Progenitor cell of endocrine pancreas (in vitro differentiated cells): ENCODE measurements around the gene EPB41L4B. TPM values are rescaled to one million over a fixed set of nuclear protein-coding genes. Genes with fewer than 3 reads are reported as not detected.

ENCODE experiments used
- DNase-seq: peaks from one replicate; pipeline ENCODE4 v3.0.0; 2021; ENCODE audit warnings: low spot score; ENCODE audit not compliant: unreplicated experiment
- H3K27ac Mint-ChIP-seq: 2 replicates; pipeline ENCODE4 v1.8.0; 2021; ENCODE audit warnings: mild to moderate bottlenecking, moderate library complexity, mixed read lengths
- H3K27me3 Mint-ChIP-seq: 2 replicates; pipeline ENCODE4 v1.8.0; 2021; ENCODE audit warnings: mixed read lengths
- H3K36me3 Mint-ChIP-seq: 2 replicates; pipeline ENCODE4 v1.8.0; 2022; ENCODE audit warnings: mixed read lengths; ENCODE audit not compliant: insufficient read depth
- H3K4me1 Mint-ChIP-seq: 2 replicates; pipeline ENCODE4 v1.8.0; 2021; ENCODE audit warnings: low read depth, mixed read lengths
- H3K4me3 Mint-ChIP-seq: 2 replicates; pipeline ENCODE4 v1.8.0; 2021; ENCODE audit warnings: low read depth, mild to moderate bottlenecking, moderate library complexity, mixed read lengths
- H3K9me3 Mint-ChIP-seq: 2 replicates; pipeline ENCODE4 v1.8.0; 2021; ENCODE audit warnings: low read depth, mixed read lengths
- total RNA-seq: library from RNA; stranded (reverse); gene quantifications from 2 replicates; pipeline ENCODE4 v1.2.1, GENCODE V29; 2021
- TF ChIP-seq, protein P1 (sequence below): fragments of 200-600 bp; sonication (generic); IDR thresholded peaks from one replicate; pipeline ENCODE4 v1.5.0; 2021; ENCODE audit warnings: antibody characterized with exemption, mild to moderate bottlenecking; ENCODE audit not compliant: unreplicated experiment

EPB41L4B gene
- total RNA-seq, 1 donor from 2014 or later, result 7.7 TPM

DNA sequence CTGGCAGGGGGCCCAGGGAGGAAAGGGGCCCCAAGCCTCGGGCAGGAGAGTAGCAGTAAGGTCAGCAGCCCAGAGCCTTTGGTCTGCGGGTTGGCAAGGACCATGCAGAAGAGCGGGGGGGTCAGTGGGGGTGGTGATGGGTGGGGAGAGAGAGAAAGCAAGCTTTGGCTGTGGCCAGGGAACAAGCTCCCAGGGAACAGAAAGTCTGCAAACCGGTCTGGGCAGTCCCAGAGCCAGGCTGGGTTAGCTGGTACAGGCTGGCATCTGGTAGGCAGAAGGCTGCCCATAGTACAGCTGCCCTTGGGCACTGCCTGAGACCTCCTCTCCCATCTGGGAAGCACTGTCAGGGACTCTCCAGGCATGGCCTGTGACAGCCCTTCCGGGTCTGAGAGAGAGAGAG, 10.5 kb upstream of the EPB41L4B start:
- H3K9me3 Mint-ChIP-seq, result no peaks in the 10 kb centered on the region
- peaks cover 2% of the 10 kb centered on the region for H3K4me1 Mint-ChIP-seq
- no peaks in the 10 kb centered on the region for H3K36me3 Mint-ChIP-seq
- peaks cover 10% of the 10 kb centered on the region for H3K27me3 Mint-ChIP-seq
- no peak for DNase-seq
- H3K4me3 Mint-ChIP-seq, result no peak overlapping the region
- no peak overlapping the region for H3K27ac Mint-ChIP-seq
- TF ChIP-seq, protein P1, sequence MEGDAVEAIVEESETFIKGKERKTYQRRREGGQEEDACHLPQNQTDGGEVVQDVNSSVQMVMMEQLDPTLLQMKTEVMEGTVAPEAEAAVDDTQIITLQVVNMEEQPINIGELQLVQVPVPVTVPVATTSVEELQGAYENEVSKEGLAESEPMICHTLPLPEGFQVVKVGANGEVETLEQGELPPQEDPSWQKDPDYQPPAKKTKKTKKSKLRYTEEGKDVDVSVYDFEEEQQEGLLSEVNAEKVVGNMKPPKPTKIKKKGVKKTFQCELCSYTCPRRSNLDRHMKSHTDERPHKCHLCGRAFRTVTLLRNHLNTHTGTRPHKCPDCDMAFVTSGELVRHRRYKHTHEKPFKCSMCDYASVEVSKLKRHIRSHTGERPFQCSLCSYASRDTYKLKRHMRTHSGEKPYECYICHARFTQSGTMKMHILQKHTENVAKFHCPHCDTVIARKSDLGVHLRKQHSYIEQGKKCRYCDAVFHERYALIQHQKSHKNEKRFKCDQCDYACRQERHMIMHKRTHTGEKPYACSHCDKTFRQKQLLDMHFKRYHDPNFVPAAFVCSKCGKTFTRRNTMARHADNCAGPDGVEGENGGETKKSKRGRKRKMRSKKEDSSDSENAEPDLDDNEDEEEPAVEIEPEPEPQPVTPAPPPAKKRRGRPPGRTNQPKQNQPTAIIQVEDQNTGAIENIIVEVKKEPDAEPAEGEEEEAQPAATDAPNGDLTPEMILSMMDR, result no peak

DNA sequence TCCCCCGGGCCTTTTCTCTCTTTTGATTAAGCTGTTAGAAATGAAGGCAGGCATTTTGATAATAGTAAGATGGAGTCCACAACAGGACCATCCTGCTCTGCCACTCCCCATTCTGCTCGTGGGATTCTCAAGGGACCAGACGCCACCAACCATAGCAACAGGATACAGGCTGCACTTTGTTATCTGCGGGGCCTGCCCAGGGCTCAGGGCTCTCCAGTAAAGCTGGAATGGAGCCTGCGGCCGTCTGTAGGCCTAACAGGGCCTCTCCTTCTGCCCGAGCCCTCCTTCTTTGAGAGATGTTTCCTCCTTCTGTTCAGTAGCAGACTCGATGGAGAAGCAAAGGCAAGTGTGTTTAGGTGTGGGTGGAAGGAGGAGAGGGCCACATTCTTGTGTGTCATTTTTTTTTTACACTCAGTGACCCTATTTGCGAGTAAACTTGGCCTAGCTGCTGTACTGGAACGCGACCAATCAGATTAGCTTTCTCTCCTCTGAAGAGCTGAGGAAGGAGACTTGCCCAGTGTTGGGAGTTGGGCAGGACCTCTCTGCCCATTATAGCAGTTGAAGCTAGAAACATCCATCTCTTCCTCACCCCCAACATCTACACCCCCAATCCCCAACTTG, 8.9 kb upstream of the EPB41L4B start:
- no peak for DNase-seq
- no peaks in the 10 kb centered on the region for H3K9me3 Mint-ChIP-seq
- TF ChIP-seq, protein P1, result no peak
- H3K36me3 Mint-ChIP-seq, result no peaks in the 10 kb centered on the region
- H3K4me1 Mint-ChIP-seq, result peaks cover 2% of the 10 kb centered on the region
- H3K27ac Mint-ChIP-seq, result no peak overlapping the region
- peaks cover 6% of the 10 kb centered on the region for H3K27me3 Mint-ChIP-seq
- H3K4me3 Mint-ChIP-seq, result no peak overlapping the region

DNA sequence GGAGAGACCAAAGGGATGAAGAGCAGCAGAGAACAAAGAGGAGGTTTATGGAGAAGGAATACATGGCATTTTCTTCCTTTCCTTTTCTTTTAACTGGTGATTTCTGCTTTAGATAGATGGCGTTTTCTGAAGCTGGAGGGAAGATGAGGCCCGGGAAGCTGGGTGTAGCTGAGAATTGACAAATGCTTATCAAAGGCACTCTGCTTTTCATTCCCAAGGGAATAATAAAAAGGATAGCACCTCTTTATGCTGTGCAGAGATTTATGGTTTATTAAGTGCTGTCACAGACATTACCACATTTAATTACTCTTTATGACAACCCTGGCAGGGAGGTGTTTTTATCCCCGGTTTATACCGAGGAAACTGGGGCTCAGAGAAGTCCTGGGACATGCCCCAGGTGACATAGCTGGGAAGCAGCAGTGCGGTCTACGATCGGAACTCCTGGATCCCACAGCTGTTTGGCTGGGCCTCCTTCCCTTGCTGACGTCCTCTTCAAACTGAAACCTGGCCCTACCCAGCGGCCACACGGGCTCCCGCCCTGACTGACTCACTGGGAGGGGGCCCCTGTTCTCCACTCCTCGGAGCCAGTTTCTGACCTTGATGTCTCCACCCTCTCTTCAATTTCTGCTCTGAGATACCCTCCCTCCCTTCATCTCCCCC, 8.2 kb upstream of the EPB41L4B start:
- H3K4me3 Mint-ChIP-seq, result no peak overlapping the region
- peaks cover 2% of the 10 kb centered on the region for H3K4me1 Mint-ChIP-seq
- H3K27me3 Mint-ChIP-seq, result peaks cover 6% of the 10 kb centered on the region
- H3K27ac Mint-ChIP-seq, result no peak overlapping the region
- TF ChIP-seq, protein P1, result no peak
- H3K9me3 Mint-ChIP-seq, result no peaks in the 10 kb centered on the region
- no peak for DNase-seq
- H3K36me3 Mint-ChIP-seq, result no peaks in the 10 kb centered on the region

DNA sequence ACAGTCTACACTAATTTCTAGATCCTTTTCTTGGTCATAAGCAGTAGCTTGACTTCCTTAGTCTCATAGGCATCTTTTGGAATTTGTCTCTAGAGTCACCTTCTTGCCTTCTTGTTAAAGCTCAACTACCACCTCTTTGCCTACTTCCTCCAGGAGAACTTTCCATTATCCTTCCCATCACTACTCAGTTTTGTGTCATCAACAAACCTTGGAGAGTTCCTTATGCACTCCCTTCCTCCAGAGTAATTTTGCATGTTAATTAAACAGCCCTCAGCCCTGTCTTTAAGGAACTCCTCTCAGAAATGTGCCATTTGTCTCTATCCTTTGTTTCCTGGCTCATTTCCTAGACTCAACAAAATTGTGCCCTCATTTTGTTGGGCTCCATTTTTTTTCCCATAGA, 4.2 kb upstream of the EPB41L4B start:
- no peak for DNase-seq
- Mint-ChIP-seq H3K27me3 (peaks cover 19% of the 10 kb centered on the region), H3K4me1 (peaks cover 4% of the 10 kb centered on the region), H3K27ac (no peak overlapping the region), H3K36me3 (no peaks in the 10 kb centered on the region), H3K4me3 (no peak overlapping the region), H3K9me3 (no peaks in the 10 kb centered on the region)
- TF ChIP-seq, protein P1, result no peak

DNA sequence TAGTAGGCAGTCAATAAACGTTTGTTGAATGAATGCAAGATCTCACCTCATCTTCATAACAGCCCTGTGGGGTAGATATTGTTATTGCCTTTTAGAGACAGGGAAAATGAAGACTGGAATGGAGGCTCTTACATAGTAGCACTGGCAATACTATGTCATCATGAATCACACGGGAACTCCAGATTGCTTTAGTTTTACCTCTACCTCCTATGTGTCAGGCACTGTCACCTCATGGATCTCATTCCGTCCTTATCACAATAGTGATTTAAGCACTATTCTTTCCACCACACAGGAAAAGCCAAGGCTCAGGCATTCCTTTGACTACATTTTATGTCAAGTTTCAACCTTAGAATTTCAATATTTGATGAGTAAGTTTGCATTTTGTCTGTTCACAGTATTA, 2.9 kb upstream of the EPB41L4B start:
- TF ChIP-seq, protein P1, result no peak
- Mint-ChIP-seq H3K36me3 (no peaks in the 10 kb centered on the region), H3K27me3 (peaks cover 25% of the 10 kb centered on the region), H3K4me1 (peaks cover 7% of the 10 kb centered on the region), H3K4me3 (no peak overlapping the region), H3K27ac (no peak overlapping the region), H3K9me3 (no peaks in the 10 kb centered on the region)
- DNase-seq, result no peak
